GM19463 (cell line): ENCODE data around the gene RAPGEF1.
"Not testable (repeated sequence)": the region's sequence is repeated elsewhere in the genome, so short reads cannot be mapped to it uniquely, and the experiment has no call there.

Source experiments
- ATAC-seq: cut with Tn5 transposase; IDR thresholded peaks from one replicate; pipeline ENCODE4 v1.9.1; 2021; ENCODE audit warnings: mild to moderate bottlenecking, moderate library complexity; ENCODE audit not compliant: unreplicated experiment

RAPGEF1 gene

GRCh38 chr9:131739959-131740648, at the start of gene RAPGEF1:
Gene RAPGEF1 (minus strand): TSS chr9:131740076. CDS start chr9:131739830, 246 bp downstream.
- peak; percentile 42 for ATAC-seq

GRCh38 chr9:131788851-131789250, 49.0 kb upstream of the RAPGEF1 start:
- ATAC-seq: no peak

- ATAC-seq: no peak
These were observed 48.0 kb upstream of the RAPGEF1 start for GRCh38 chr9:131787838-131788237.

- no peak for ATAC-seq
These were observed 45.0 kb upstream of the RAPGEF1 start for GRCh38 chr9:131784748-131785501.

GRCh38 chr9:131781069-131781468, 41.2 kb upstream of the RAPGEF1 start:
- ATAC-seq: no peak

- no peak for ATAC-seq
These were observed 36.6 kb upstream of the RAPGEF1 start for GRCh38 chr9:131776473-131776872.

- ATAC-seq: no peak
These were observed 36.2 kb upstream of the RAPGEF1 start for GRCh38 chr9:131776036-131776435.

GRCh38 chr9:131774636-131775035, 34.8 kb upstream of the RAPGEF1 start:
- no peak for ATAC-seq

- ATAC-seq: no peak
These were observed 34.1 kb upstream of the RAPGEF1 start for GRCh38 chr9:131773911-131774379.

- ATAC-seq: no peak
These were observed 33.1 kb upstream of the RAPGEF1 start for GRCh38 chr9:131772940-131773339.

GRCh38 chr9:131771646-131772045, 31.8 kb upstream of the RAPGEF1 start:
- no peak for ATAC-seq

GRCh38 chr9:131769361-131769760, 29.5 kb upstream of the RAPGEF1 start:
- no peak for ATAC-seq

- ATAC-seq: no peak
These were observed 24.7 kb upstream of the RAPGEF1 start for GRCh38 chr9:131764568-131764967.

- ATAC-seq: no peak
These were observed 22.6 kb upstream of the RAPGEF1 start for GRCh38 chr9:131762356-131762932.

- no peak for ATAC-seq
These were observed 19.3 kb upstream of the RAPGEF1 start for GRCh38 chr9:131759017-131759647.

- ATAC-seq: no peak
These were observed 17.7 kb upstream of the RAPGEF1 start for GRCh38 chr9:131757549-131757948.

GRCh38 chr9:131755541-131756198, 15.8 kb upstream of the RAPGEF1 start:
- peak; percentile 67 for ATAC-seq

GRCh38 chr9:131754846-131755245, 15.0 kb upstream of the RAPGEF1 start:
- no peak for ATAC-seq

- ATAC-seq: not testable (repeated sequence)
These were observed 13.9 kb upstream of the RAPGEF1 start for GRCh38 chr9:131753751-131754150.

- ATAC-seq: no peak
These were observed 12.5 kb upstream of the RAPGEF1 start for GRCh38 chr9:131752231-131752884.
